SH-SY5Y (cell line): ENCODE measurements around the gene RGS19.

Source experiments
- GATA2 ChIP-seq: IDR thresholded peaks from 2 replicates; pipeline ENCODE4 v1.6.1; 2011; ENCODE audit warnings: mild to moderate bottlenecking, low read depth, low read length
- GATA3 ChIP-seq: IDR thresholded peaks from 2 replicates; pipeline ENCODE4 v1.6.1; 2011; ENCODE audit warnings: low read depth, mild to moderate bottlenecking, low read length, moderate library complexity

The RGS19 gene

GRCh38 chr20:64069209-64069613 lies 10.1 kb downstream of the RGS19 start:
- TF ChIP-seq GATA3 (no peak), GATA2 (no peak)

- TF ChIP-seq GATA2: no peak
- TF ChIP-seq GATA3: no peak
Observed at GRCh38 chr20:64068386-64069208, 10.7 kb downstream of the RGS19 start.

GRCh38 chr20:64067733-64068307 lies 11.5 kb downstream of the RGS19 start:
- TF ChIP-seq GATA3 (no peak), GATA2 (no peak)

- TF ChIP-seq GATA3 (no peak), GATA2 (no peak)
Observed at GRCh38 chr20:64067005-64067632, 12.2 kb downstream of the RGS19 start.

GRCh38 chr20:64065974-64066343 lies 13.4 kb downstream of the RGS19 start:
- no peak for TF ChIP-seq GATA2
- TF ChIP-seq GATA3: no peak

- TF ChIP-seq GATA3: no peak
- no peak for TF ChIP-seq GATA2
Observed at GRCh38 chr20:64065062-64065973, 14.0 kb downstream of the RGS19 start.

- TF ChIP-seq GATA2 (no peak), GATA3 (no peak)
Observed at GRCh38 chr20:64064145-64064698, 15.1 kb downstream of the RGS19 start.

- no peak for TF ChIP-seq GATA3
- TF ChIP-seq GATA2: no peak
Observed at GRCh38 chr20:64063389-64064144, 15.8 kb downstream of the RGS19 start.

GRCh38 chr20:64062596-64063388 lies 16.5 kb downstream of the RGS19 start, which contains the start of gene TCEA2:
TSS of gene TCEA2 (plus strand) at chr20:64063198. CDS start at chr20:64063313, 115 bp downstream.
- TF ChIP-seq GATA2 (no peak), GATA3 (no peak)

- TF ChIP-seq GATA3 (no peak), GATA2 (no peak)
Observed at GRCh38 chr20:64062276-64062595, 17.1 kb downstream of the RGS19 start.

- no peak for TF ChIP-seq GATA3
- no peak for TF ChIP-seq GATA2
Observed at GRCh38 chr20:64058536-64058935, 20.8 kb downstream of the RGS19 start.
